Measurements from ENCODE around the gene TELO2.

TELO2 gene

GRCh38 chr16:1559446-1559975, 66.4 kb downstream of the TELO2 start:
- TF ChIP-seq, protein P1, sequence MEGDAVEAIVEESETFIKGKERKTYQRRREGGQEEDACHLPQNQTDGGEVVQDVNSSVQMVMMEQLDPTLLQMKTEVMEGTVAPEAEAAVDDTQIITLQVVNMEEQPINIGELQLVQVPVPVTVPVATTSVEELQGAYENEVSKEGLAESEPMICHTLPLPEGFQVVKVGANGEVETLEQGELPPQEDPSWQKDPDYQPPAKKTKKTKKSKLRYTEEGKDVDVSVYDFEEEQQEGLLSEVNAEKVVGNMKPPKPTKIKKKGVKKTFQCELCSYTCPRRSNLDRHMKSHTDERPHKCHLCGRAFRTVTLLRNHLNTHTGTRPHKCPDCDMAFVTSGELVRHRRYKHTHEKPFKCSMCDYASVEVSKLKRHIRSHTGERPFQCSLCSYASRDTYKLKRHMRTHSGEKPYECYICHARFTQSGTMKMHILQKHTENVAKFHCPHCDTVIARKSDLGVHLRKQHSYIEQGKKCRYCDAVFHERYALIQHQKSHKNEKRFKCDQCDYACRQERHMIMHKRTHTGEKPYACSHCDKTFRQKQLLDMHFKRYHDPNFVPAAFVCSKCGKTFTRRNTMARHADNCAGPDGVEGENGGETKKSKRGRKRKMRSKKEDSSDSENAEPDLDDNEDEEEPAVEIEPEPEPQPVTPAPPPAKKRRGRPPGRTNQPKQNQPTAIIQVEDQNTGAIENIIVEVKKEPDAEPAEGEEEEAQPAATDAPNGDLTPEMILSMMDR (conservative IDR thresholded peaks at IDR 0.05; ENCODE audit: low read depth, low read length): no peak
- DNase-seq (ENCODE audit: low read depth): no peak
- H3K4me3 ChIP-seq (ENCODE audit: low read length): no peak overlapping the region
